SH-SY5Y (cell line): ENCODE results near the gene LIN9.

Experiments used
- GATA2 ChIP-seq: IDR thresholded peaks from 2 replicates; pipeline ENCODE4 v1.6.1; 2011; ENCODE audit warnings: mild to moderate bottlenecking, low read depth, low read length
- GATA3 ChIP-seq: IDR thresholded peaks from 2 replicates; pipeline ENCODE4 v1.6.1; 2011; ENCODE audit warnings: low read depth, mild to moderate bottlenecking, low read length, moderate library complexity

DNA sequence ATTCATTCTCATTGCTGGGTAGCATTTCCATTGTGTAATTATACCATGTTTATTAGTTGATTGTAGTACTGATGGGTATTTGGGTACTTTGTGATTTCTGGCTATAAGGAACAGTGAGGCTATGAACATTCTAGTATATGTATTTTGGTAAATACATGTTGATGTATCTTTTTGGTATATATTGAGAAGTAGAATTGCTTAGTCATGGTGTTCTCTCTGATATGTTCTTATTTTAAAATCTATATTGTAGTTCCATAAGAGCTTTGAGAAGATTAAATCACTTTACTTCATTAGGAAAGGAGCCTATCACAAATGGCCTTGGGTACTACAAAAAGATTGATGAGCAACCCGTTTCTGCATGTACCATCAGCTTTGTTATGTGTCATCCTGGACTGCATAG lies 72.1 kb downstream of the LIN9 start:
- TF ChIP-seq GATA3 = no peak
- no peak for TF ChIP-seq GATA2
